ENCODE results near the gene RAB37. TPM values are rescaled to one million over a fixed set of nuclear protein-coding genes. Genes with fewer than 3 reads are reported as not detected.

RAB37 gene
- polyA plus RNA-seq, 1 experiment, result 0.12 TPM

DNA sequence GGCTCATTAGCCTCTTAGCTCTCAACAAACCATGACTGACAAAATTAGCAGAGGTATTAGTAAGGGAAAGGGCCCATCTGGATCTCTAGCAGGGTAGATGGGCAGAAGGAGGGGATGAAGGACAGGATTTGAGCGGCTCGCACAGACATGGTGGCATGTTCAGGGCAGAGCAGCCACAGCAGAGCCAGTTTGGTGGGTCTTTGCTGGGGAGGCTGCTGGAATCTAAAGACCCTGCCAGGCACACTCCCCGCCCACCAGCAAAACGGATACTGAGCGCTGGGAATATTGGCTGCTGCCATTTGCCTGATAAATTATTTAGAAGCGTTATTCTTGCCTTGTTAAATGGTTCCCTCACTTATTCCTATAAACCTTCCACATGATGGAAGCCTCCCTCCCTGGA is 59.8 kb downstream of the RAB37 start:
- TF ChIP-seq, protein P1, sequence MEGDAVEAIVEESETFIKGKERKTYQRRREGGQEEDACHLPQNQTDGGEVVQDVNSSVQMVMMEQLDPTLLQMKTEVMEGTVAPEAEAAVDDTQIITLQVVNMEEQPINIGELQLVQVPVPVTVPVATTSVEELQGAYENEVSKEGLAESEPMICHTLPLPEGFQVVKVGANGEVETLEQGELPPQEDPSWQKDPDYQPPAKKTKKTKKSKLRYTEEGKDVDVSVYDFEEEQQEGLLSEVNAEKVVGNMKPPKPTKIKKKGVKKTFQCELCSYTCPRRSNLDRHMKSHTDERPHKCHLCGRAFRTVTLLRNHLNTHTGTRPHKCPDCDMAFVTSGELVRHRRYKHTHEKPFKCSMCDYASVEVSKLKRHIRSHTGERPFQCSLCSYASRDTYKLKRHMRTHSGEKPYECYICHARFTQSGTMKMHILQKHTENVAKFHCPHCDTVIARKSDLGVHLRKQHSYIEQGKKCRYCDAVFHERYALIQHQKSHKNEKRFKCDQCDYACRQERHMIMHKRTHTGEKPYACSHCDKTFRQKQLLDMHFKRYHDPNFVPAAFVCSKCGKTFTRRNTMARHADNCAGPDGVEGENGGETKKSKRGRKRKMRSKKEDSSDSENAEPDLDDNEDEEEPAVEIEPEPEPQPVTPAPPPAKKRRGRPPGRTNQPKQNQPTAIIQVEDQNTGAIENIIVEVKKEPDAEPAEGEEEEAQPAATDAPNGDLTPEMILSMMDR (IDR thresholded peaks at IDR 0.05; ENCODE audit: insufficient read depth, low read depth, low read length), result no peak
- Histone ChIP-seq H3K4me3 (ENCODE audit: low read depth, low read length) (no peak overlapping the region), H3K27me3 (ENCODE audit: control insufficient read depth, insufficient read depth, low read length) (no peaks in the 10 kb centered on the region), H3K36me3 (ENCODE audit: control insufficient read depth, insufficient read depth, low read length) (peaks cover 16% of the 10 kb centered on the region)
- ChIA-PET CTCF (interaction anchor here (1.4 to 9.3 kb wide), 4 partner anchors 15 to 67 kb away, joined by 3 to 297 read pairs (median 6); partner anchors contain the start of gene GRIN2C), POLR2A (no interaction called here)
- DNase-seq (ENCODE audit: low read depth), result no peak

Other genes with a start within 250 kb of the RAB37 start
- not detected in 2 replicates for gene CD300LB, start 205.8 kb upstream of the RAB37 start, polyA plus RNA-seq (2011; rRNA removed)
- gene CD300C, start 191.1 kb upstream of the RAB37 start, polyA plus RNA-seq (2011; rRNA removed), result 0.05 TPM in 1 of 2 replicates, not detected in the other
- gene CD300H, start 169.7 kb upstream of the RAB37 start, polyA plus RNA-seq (2011; rRNA removed), result not detected in 2 replicates
- gene CD300LD, start 145.0 kb upstream of the RAB37 start, polyA plus RNA-seq (2011; rRNA removed), result not detected in 2 replicates
- not detected in 2 replicates for gene CD300E, start 113.5 kb upstream of the RAB37 start, polyA plus RNA-seq (2011; rRNA removed)
- not detected in 2 replicates for gene CD300LF, start 24.3 kb upstream of the RAB37 start, polyA plus RNA-seq (2011; rRNA removed)
- gene NHERF1, start 11.4 kb downstream of the RAB37 start, polyA plus RNA-seq (2011; rRNA removed), result 13.7 and 16.3 TPM in 2 replicates
- gene NAT9, start 39.1 kb downstream of the RAB37 start, polyA plus RNA-seq (2011; rRNA removed), result 39.5 and 50.6 TPM in 2 replicates
- gene GRIN2C, start 122.6 kb downstream of the RAB37 start, polyA plus RNA-seq (2011; rRNA removed), result 0.04 TPM in 1 of 2 replicates, not detected in the other
- 20.2 and 38.0 TPM in 2 replicates for gene FDXR, start 135.7 kb downstream of the RAB37 start, polyA plus RNA-seq (2011; rRNA removed)
- not detected in 2 replicates for gene FADS6, start 156.4 kb downstream of the RAB37 start, polyA plus RNA-seq (2011; rRNA removed)
- not detected in 2 replicates for gene USH1G, start 186.0 kb downstream of the RAB37 start, polyA plus RNA-seq (2011; rRNA removed)
- gene OTOP2, start 187.0 kb downstream of the RAB37 start, polyA plus RNA-seq (2011; rRNA removed), result not detected in 2 replicates
- not detected in 2 replicates for gene OTOP3, start 198.6 kb downstream of the RAB37 start, polyA plus RNA-seq (2011; rRNA removed)
- gene HID1, start 235.5 kb downstream of the RAB37 start, polyA plus RNA-seq (2011; rRNA removed), result 1.7 and 1.8 TPM in 2 replicates